Peyer's patch (tissue), 4 donors: ENCODE data around the gene NDUFB10. TPM values are rescaled to one million over a fixed set of nuclear protein-coding genes. Genes with fewer than 3 reads are reported as not detected.
"Not testable (repeated sequence)": the region's sequence is repeated elsewhere in the genome, so short reads cannot be mapped to it uniquely, and the experiment has no call there.

Experiments
- DNase-seq, 3 donors: peaks; one replicate each; pipeline ENCODE4 v3.0.0-alpha.2; 2017 to 2019
- H3K27ac ChIP-seq, 4 donors: fragments of 200-600 bp; sonication (generic); one replicate each; pipeline ENCODE4 v1.5.1; 2016 to 2019
- H3K27me3 ChIP-seq, 2 donors: fragments of 200-600 bp; sonication (generic); one replicate each; pipeline ENCODE4 v1.5.1; 2019
- H3K36me3 ChIP-seq, 3 donors: fragments of 200-600 bp; sonication (generic); one replicate each; pipeline ENCODE4 v1.5.1; 2016 to 2019
- H3K4me1 ChIP-seq, 4 donors: fragments of 200-600 bp; sonication (generic); one replicate each; pipeline ENCODE4 v1.5.1; 2016 to 2019
- H3K4me3 ChIP-seq, 4 donors: fragments of 200-600 bp; sonication (generic); 1 replicate in 3 of 4; 2 replicates in 1 of 4; pipeline ENCODE4 v1.5.1; 2016 to 2019; ENCODE audit warnings: mild to moderate bottlenecking in 1 of 4
- H3K9me3 ChIP-seq, 4 donors: fragments of 200-600 bp; sonication (generic); one replicate each; pipeline ENCODE4 v1.5.1; 2016 to 2019; ENCODE audit warnings: mild to moderate bottlenecking in 1 of 4
- POLR2A ChIP-seq, 2 donors: fragments of 450-650 bp; IDR thresholded peaks; one replicate each; pipeline ENCODE4 v1.5.1; 2017; ENCODE audit warnings: antibody characterized with exemption in 2 of 2, mild to moderate bottlenecking in 2 of 2, moderate library complexity in 2 of 2
- total RNA-seq, 4 donors: library from RNA; depleted of rRNA; stranded (reverse); fragments of >200 nt; gene quantifications; one replicate each; pipeline ENCODE4 v1.1.0, GENCODE V29; 2016
- TF ChIP-seq, protein P1 (sequence below), 6 experiments: fragments of 450-650 bp in 4 of 6; fragments of 200-600 bp in 2 of 6; sonication (generic) in 1 of 6; IDR thresholded peaks; one replicate each; pipeline ENCODE4 v1.5.1; 2017 to 2019; ENCODE audit warnings: antibody characterized with exemption in 6 of 6, mild to moderate bottlenecking in 3 of 6, moderate library complexity in 1 of 6

NDUFB10 gene
- total RNA-seq, 4 donors from 2014 or later = 55.3 to 373 (median 236) TPM

DNA sequence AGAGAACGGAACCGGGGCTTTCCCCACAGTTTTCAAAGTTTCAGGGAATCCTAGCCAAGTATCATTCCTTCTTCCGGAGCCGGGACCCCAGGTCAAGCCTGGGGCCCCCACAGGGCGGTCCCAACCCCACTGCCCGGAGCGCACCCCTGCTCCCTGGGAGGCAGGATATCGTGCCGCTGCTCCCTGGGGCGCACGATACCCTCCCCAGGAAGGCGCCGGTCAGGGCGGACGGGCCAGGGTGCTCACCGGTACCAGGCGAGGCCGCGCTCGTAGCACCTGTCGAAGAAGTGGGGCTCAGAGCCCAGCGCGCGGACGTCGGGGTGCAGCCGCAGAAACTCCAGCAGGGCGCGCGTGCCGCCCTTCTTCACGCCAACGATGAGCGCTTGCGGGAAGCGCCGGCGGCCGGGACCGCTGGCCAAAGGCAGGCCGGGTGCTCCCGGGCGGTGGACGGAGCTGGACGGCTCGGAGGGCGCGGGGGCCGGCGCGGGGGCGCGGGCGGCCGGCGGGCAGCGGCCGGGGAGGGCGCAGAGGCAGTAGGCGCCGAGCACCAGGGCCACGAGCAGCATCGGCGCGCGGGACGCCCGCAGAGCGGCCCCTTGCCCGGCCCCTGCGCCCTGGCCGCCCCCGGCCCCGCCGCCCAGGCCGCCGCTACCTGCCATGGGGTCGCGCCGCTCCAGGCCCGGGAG lies 41.5 kb upstream of the NDUFB10 start:
- Histone ChIP-seq H3K9me3 (no peaks in the 10 kb centered on the region), H3K36me3 (no peaks in the 10 kb centered on the region), H3K4me1 (peaks cover 0 to 21% (median 4%) of the 10 kb centered on the region in 4 donors), H3K27me3 (peaks cover 0 to 34% of the 10 kb centered on the region in 2 donors), H3K4me3 (no peak overlapping the region), H3K27ac (no peak overlapping the region)
- TF ChIP-seq, protein P1, sequence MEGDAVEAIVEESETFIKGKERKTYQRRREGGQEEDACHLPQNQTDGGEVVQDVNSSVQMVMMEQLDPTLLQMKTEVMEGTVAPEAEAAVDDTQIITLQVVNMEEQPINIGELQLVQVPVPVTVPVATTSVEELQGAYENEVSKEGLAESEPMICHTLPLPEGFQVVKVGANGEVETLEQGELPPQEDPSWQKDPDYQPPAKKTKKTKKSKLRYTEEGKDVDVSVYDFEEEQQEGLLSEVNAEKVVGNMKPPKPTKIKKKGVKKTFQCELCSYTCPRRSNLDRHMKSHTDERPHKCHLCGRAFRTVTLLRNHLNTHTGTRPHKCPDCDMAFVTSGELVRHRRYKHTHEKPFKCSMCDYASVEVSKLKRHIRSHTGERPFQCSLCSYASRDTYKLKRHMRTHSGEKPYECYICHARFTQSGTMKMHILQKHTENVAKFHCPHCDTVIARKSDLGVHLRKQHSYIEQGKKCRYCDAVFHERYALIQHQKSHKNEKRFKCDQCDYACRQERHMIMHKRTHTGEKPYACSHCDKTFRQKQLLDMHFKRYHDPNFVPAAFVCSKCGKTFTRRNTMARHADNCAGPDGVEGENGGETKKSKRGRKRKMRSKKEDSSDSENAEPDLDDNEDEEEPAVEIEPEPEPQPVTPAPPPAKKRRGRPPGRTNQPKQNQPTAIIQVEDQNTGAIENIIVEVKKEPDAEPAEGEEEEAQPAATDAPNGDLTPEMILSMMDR (IDR thresholded peaks at IDR 0.05) = no peak
- TF ChIP-seq POLR2A (IDR thresholded peaks at IDR 0.05) = no peak
- DNase-seq = no peak

DNA sequence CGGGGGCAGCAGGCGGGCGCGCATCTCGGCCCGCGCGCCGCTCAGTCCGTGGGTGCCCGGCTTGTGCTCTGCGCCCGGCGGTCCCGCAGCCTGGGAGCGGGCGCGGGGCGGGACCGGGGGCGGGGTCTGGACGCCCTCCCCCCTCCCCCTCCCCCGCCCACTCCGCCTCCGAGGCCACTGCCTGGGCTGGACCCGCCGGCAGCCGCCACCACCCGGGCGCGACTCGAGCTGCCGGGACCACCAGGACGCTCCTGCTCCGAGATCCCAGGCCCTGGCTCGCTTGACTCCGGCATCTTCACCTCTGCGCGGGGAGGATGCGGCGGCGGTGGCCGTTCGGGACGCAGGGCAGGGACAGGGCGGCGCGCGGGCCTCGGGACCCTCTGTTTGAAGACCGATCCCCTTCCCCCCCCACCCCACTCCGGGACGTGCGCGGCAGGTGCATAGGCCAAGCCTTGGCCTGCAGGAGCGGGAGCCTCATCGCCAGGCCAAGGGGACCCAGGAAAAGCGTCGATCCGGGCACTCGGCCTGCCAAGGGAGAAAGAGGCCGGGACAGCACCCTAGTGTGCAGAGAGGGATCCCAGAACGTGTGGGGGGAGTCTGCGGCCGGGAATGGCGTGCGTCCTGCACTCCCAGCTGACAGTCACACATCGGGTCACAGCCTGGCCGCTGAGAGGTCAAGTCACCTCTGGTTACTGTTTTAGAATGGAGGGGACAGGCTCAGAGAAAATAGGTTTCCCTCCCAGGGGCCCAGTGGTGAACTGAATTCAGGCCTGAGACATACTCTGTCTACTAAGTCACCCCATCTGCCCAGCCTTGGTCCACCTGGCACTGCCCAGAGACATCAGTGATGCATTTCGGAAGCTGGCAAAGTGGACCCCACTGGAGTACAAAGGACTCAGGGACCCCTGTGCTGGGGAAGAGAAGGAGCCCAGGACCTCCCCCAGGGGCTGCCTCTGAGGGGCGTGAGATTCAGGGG lies 40.7 kb upstream of the NDUFB10 start, which contains the start of gene HS3ST6:
TSS of gene HS3ST6 (minus strand) at position 65 of the 976 bp plus-strand sequence. CDS start 92 bp downstream, outside the sequence.
- no peak for DNase-seq
- TF ChIP-seq, protein P1 (IDR thresholded peaks at IDR 0.05) = no peak
- no peak for TF ChIP-seq POLR2A (IDR thresholded peaks at IDR 0.05)
- Histone ChIP-seq H3K4me3 (no peak within 1 kb of the TSS), H3K27me3 (peaks cover 0 to 34% of the 10 kb centered on the region in 2 donors), H3K9me3 (no peaks in the 10 kb centered on the region), H3K4me1 (peaks cover 0 to 23% (median 4%) of the 10 kb centered on the region in 4 donors), H3K27ac (no peak within 1 kb of the TSS), H3K36me3 (no peaks in the 10 kb centered on the region)

DNA sequence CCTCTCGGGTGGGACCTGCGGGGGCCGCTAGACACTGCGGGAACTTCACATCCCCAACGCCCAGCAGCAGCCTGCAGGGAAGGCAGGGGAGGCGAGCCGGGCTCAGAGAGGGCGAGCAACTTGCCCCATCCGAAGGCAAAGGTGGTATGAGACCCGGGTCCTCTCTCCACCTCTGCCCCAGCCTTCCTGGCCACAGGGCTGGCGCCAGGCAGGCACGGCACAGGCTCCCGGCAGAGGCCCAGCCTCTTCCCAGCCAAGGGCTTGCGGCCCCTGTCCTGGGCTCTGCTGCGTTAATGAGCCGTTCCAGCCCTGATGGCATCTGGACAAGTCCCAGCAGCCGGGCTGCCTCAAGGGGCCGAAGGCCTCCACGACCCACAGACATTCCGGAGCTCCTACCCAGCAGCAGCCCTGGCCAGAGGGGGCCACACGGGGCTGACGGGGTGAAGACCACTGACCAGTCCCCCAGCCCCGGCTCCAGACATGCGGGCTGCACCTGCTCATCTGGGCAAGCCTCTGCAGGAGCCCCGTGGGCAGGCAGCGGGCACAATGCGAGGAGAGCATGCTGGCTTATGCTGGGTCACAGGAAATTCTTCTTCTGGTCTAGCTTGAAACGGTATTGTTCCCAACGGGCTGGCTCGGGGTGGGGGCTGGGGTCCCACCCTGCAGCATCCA lies 39.9 kb upstream of the NDUFB10 start:
- Histone ChIP-seq H3K27me3 (peaks cover 0 to 34% of the 10 kb centered on the region in 2 donors), H3K9me3 (no peaks in the 10 kb centered on the region), H3K4me1 (peaks cover 0 to 23% (median 1%) of the 10 kb centered on the region in 4 donors), H3K4me3 (no peak overlapping the region), H3K36me3 (no peaks in the 10 kb centered on the region), H3K27ac (no peak overlapping the region)
- TF ChIP-seq, protein P1 (IDR thresholded peaks at IDR 0.05) = no peak
- TF ChIP-seq POLR2A (IDR thresholded peaks at IDR 0.05) = no peak
- DNase-seq = no peak

DNA sequence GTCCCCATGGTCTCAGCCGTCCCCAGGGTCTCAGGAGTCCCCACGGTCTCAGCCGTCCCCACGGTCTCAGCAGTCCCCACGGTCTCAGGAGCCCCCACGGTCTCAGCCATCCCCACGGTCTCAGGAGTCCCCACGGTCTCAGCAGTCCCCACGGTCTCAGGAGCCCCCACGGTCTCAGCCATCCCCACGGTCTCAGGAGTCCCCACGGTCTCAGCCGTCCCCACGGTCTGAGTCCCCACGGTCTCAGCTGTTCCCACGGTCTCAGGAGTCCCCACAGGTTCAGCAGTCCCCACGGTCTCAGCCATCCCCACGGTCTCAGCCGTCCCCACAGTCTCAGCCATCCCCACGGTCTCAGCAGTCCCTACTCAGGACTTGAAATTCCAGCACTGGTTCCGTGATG lies 39.2 kb upstream of the NDUFB10 start:
- Histone ChIP-seq H3K27me3 (peaks cover 0 to 34% of the 10 kb centered on the region in 2 donors), H3K4me1 (peaks cover 0 to 23% (median 1%) of the 10 kb centered on the region in 4 donors)
- H3K36me3 ChIP-seq, H3K27ac ChIP-seq, DNase-seq, H3K4me3 ChIP-seq, H3K9me3 ChIP-seq: not testable (repeated sequence)

DNA sequence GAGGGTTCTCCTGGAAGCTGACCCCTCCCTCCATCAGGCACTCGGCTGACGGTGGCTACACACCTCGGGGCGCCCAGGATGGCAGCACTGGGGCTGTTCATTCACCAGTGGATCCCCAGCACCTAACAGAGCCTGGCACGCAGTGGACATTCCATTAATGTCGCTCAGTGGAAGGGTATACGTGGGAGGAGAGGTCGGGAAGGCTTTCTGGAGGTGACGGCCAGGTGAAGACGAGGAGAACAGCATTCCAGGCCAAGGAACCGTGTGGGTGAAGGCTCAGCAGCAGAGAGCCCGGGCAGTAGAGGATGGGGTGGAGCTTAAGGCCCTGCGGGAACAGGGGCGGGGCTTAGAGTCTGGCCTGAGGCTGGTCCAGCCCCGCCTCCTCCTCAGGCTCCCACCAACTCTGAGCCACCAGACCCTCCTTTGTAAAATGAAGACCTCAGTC lies 38.6 kb upstream of the NDUFB10 start:
- H3K36me3 ChIP-seq = no peaks in the 10 kb centered on the region
- peaks cover 0 to 23% (median 1%) of the 10 kb centered on the region in 4 donors for H3K4me1 ChIP-seq
- H3K4me3 ChIP-seq = no peak overlapping the region
- H3K27me3 ChIP-seq = peaks cover 0 to 34% of the 10 kb centered on the region in 2 donors
- no peak for TF ChIP-seq POLR2A (IDR thresholded peaks at IDR 0.05)
- TF ChIP-seq, protein P1 (IDR thresholded peaks at IDR 0.05) = no peak
- no peak overlapping the region for H3K27ac ChIP-seq
- DNase-seq = peak in 1 of 3 donors; percentile 69
- no peaks in the 10 kb centered on the region for H3K9me3 ChIP-seq
